PC-3 (cell line): ENCODE results near the gene ABCG2. TPM values are rescaled to one million over a fixed set of nuclear protein-coding genes. Genes with fewer than 3 reads are reported as not detected.

ENCODE experiments used
- ATAC-seq: fragments of 200-7000 bp; cut with Tn5 transposase; 2 replicates; pipeline ENCODE4 v1.9.1; 2020; ENCODE audit warnings: mild to moderate bottlenecking, moderate library complexity
- BruUV-seq: library from RNA; stranded (reverse); fragments of 400-500 nt; replicated peaks from 2 replicates; lab custom pipeline; 2021; lab: Mats Ljungman, UMichigan
- CTCF ChIA-PET: fragments of 300-600 bp; sonication (Branson Sonifier 250); formaldehyde crosslinking; loops from one replicate; lab custom pipeline; 2022; ENCODE audit warnings: antibody characterized with exemption; lab: Charles Lee
- POLR2A ChIA-PET: fragments of 300-600 bp; sonication (Branson Sonifier 250); formaldehyde crosslinking; loops from one replicate; lab custom pipeline; 2022; ENCODE audit warnings: antibody characterized with exemption; ENCODE audit not compliant: unreplicated experiment; lab: Charles Lee
- DNase-seq: peaks from one replicate; pipeline ENCODE4 v3.0.0-alpha.2; 2015
- H2AFZ ChIP-seq: fragments of 300-600 bp; sonication (generic); 2 replicates; pipeline ENCODE4 v1.6.0; 2016; ENCODE audit warnings: antibody characterized with exemption, low read length
- H3F3A ChIP-seq: fragments of 300-600 bp; sonication (generic); one replicate; pipeline ENCODE4 v1.6.0; 2017; ENCODE audit warnings: antibody characterized with exemption, low read length, control low read depth, mild to moderate bottlenecking; ENCODE audit not compliant: unreplicated experiment
- H3K27ac ChIP-seq: fragments of 300-600 bp; sonication (generic); 2 replicates; pipeline ENCODE4 v1.5.1; 2016; ENCODE audit warnings: mild to moderate bottlenecking, low read length
- H3K27me3 ChIP-seq: fragments of 300-600 bp; sonication (generic); 2 replicates; pipeline ENCODE4 v1.6.1; 2016; ENCODE audit warnings: low read length, mixed read lengths
- H3K36me3 ChIP-seq: fragments of 300-600 bp; sonication (generic); 2 replicates; pipeline ENCODE4 v1.6.1; 2016; ENCODE audit warnings: low read depth, mixed run types, low read length, mixed read lengths
- H3K4me1 ChIP-seq: fragments of 300-600 bp; sonication (generic); 2 replicates; pipeline ENCODE4 v1.5.1; 2016; ENCODE audit warnings: low read length; ENCODE audit not compliant: insufficient read depth
- H3K4me2 ChIP-seq: fragments of 300-600 bp; sonication (generic); 2 replicates; pipeline ENCODE4 v1.6.0; 2016; ENCODE audit warnings: low read length
- H3K4me3 ChIP-seq: fragments of 300-600 bp; sonication (generic); 2 replicates; pipeline ENCODE4 v1.5.1; 2016; ENCODE audit warnings: mild to moderate bottlenecking, low read length, mixed read lengths
- H3K79me2 ChIP-seq: fragments of 300-600 bp; sonication (generic); 2 replicates; pipeline ENCODE4 v1.6.1; 2017; ENCODE audit warnings: low read length, mixed read lengths
- H3K9ac ChIP-seq: fragments of 300-600 bp; sonication (generic); 2 replicates; pipeline ENCODE4 v1.6.0; 2016; ENCODE audit warnings: mild to moderate bottlenecking, low read length
- H3K9me2 ChIP-seq: fragments of 300-600 bp; sonication (generic); replicated peaks from 2 replicates; pipeline ENCODE4 v1.6.1; 2016; ENCODE audit warnings: mixed run types, low read length, mixed read lengths
- H3K9me3 ChIP-seq: fragments of 300-600 bp; sonication (generic); 2 replicates; pipeline ENCODE4 v1.6.1; 2016; ENCODE audit warnings: low read length, mixed read lengths
- H4K20me1 ChIP-seq: fragments of 300-600 bp; sonication (generic); 2 replicates; pipeline ENCODE4 v1.6.1; 2016; ENCODE audit warnings: low read length, mixed read lengths
- EZH2 ChIP-seq: fragments of 300-600 bp; sonication (generic); IDR thresholded peaks from one replicate; pipeline ENCODE4 v1.6.1; 2017; ENCODE audit warnings: antibody characterized with exemption, mild to moderate bottlenecking, low read length; ENCODE audit not compliant: unreplicated experiment
- EZH2phosphoT487 ChIP-seq: fragments of 300-600 bp; sonication (generic); IDR thresholded peaks from 2 replicates; pipeline ENCODE4 v1.6.1; 2018; ENCODE audit warnings: mild to moderate bottlenecking, antibody characterized with exemption, low read length, borderline replicate concordance
- intact Hi-C: fragments of 100-400 bp; cut with micrococcal nuclease; formaldehyde crosslinking; loops from 2 replicates; pipeline ENCODE4 v1.9.0; 2023
- total RNA-seq: library from RNA; depleted of rRNA; stranded (reverse); fragments of >200 nt; gene quantifications from 2 replicates; pipeline ENCODE4 v1.2.3, GENCODE V29; 2014
- TF ChIP-seq, protein P1 (sequence below): fragments of 300-600 bp; sonication (generic); conservative IDR thresholded peaks from 2 replicates; pipeline ENCODE4 v1.5.1; 2017; ENCODE audit warnings: antibody characterized with exemption, low read depth, mild to moderate bottlenecking, low read length

ABCG2 gene
- total RNA-seq, 1 experiment from 2014 or later, result not detected

DNA sequence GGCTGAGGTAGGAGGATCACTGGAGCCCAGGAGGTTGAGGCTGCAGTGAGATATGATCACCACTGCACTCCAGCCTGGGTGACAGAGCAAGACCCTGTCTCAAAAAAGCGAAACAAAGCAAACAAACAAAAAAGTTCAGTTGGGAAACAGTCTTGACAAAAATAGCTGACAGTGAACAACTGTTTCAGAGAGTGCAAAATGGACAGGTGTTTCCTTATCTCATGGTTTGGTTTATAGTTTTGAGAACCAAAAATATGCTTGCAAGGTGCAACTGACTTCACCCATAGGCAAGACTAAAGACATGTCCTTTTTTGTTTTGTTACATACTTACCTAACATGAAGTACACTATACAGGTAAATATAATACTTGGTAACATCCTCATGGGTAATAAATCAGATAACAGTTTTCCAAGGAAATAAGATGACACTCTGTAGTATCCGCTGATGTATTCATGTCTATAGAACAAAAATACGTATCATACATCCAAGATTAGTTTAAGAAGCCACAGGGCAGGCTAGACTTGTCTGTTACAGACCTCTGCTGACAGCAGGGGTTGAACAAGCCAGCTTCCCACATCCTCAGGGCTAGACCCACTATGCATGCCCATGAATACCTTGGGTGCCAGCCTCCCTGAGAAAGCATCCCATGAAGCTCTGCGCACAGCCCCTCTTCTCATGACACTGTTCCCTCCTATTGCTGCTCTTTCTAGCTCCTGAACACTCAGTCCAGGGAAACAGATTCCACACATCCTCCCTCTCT, 59.3 kb downstream of the ABCG2 start:
- TF ChIP-seq EZH2phosphoT487 (no peak), EZH2 (no peak)
- TF ChIP-seq, protein P1, sequence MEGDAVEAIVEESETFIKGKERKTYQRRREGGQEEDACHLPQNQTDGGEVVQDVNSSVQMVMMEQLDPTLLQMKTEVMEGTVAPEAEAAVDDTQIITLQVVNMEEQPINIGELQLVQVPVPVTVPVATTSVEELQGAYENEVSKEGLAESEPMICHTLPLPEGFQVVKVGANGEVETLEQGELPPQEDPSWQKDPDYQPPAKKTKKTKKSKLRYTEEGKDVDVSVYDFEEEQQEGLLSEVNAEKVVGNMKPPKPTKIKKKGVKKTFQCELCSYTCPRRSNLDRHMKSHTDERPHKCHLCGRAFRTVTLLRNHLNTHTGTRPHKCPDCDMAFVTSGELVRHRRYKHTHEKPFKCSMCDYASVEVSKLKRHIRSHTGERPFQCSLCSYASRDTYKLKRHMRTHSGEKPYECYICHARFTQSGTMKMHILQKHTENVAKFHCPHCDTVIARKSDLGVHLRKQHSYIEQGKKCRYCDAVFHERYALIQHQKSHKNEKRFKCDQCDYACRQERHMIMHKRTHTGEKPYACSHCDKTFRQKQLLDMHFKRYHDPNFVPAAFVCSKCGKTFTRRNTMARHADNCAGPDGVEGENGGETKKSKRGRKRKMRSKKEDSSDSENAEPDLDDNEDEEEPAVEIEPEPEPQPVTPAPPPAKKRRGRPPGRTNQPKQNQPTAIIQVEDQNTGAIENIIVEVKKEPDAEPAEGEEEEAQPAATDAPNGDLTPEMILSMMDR, result no peak
- no TSS peak for BruUV-seq

DNA sequence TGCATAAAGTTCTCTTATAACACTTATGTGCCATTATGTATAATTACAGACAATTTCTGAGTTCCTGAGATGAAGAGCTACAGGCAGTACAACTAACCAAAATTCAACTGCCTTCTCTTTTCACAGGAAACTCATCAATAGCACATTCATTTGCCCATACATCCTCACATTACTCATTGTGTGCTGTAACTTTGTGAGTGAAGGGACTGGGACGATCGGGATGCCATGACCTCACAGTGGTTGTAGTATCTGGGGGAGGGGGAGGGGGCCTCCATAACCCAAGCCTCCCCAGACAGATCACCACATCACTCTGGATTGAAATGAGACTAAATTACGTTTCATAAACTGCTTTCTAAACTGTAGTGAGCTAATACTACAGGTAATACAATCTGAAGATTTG, 60.7 kb downstream of the ABCG2 start:
- peak overlapping the region; percentile 13; the same call in 1 of the 2 replicates for H2AFZ ChIP-seq
- ATAC-seq, result peak; percentile 49
- no TSS peak for BruUV-seq

More for the DNA sequence above, 59.3 kb downstream of the ABCG2 start:
- Histone ChIP-seq H3K9me2 (no peaks in the 10 kb centered on the region), H3K79me2 (no peaks in the 10 kb centered on the region), H3K4me1 (peaks cover 12% of the 10 kb centered on the region), H3K9me3 (no peaks in the 10 kb centered on the region), H3K27ac (no peak overlapping the region), H4K20me1 (no peaks in the 10 kb centered on the region), H3K4me3 (no peak overlapping the region), H2AFZ (no peak overlapping the region), H3K36me3 (no peaks in the 10 kb centered on the region), H3K27me3 (no peaks in the 10 kb centered on the region), H3K9ac (no peak overlapping the region), H3K4me2 (no peak overlapping the region), H3F3A (no peaks in the 10 kb centered on the region)
- no peak for ATAC-seq
- no peak for DNase-seq
- intact Hi-C loops, result no loop called here
- CTCF ChIA-PET, result no interaction called here
- POLR2A ChIA-PET, result no interaction called here

More for the DNA sequence above, 60.7 kb downstream of the ABCG2 start:
- no peaks in the 10 kb centered on the region for H3K27me3 ChIP-seq
- H3K36me3 ChIP-seq, result no peaks in the 10 kb centered on the region
- no peak overlapping the region for H3K9ac ChIP-seq
- H3K79me2 ChIP-seq, result no peaks in the 10 kb centered on the region
- ChIA-PET POLR2A (no interaction called here), CTCF (no interaction called here)
- no peak overlapping the region for H3K4me3 ChIP-seq
- no peak overlapping the region for H3K4me2 ChIP-seq
- peak; percentile 45 for DNase-seq
- no peaks in the 10 kb centered on the region for H3K9me3 ChIP-seq
- intact Hi-C loops, result no loop called here
- H3F3A ChIP-seq, result no peaks in the 10 kb centered on the region
- no peaks in the 10 kb centered on the region for H3K9me2 ChIP-seq
- peaks cover 11% of the 10 kb centered on the region for H3K4me1 ChIP-seq
- no peak overlapping the region; the same call in 1 of the 2 replicates for H3K27ac ChIP-seq
- no peaks in the 10 kb centered on the region for H4K20me1 ChIP-seq
- TF ChIP-seq EZH2phosphoT487 (no peak), EZH2 (no peak)
- TF ChIP-seq, protein P1, result no peak
